BJ (cell line): ENCODE measurements around the gene FAM107B. TPM values are rescaled to one million over a fixed set of nuclear protein-coding genes. Genes with fewer than 3 reads are reported as not detected.

ENCODE experiments used
- CTCF ChIA-PET: fragments of 350-600 bp; formaldehyde crosslinking; extraction: SDS; loops from one replicate; lab custom pipeline; 2021; ENCODE audit warnings: antibody characterized with exemption, inconsistent platforms; lab: Yijun Ruan, JAX
- POLR2A ChIA-PET: fragments of 300-600 bp; sonication (Branson Sonifier 250); formaldehyde crosslinking; extraction: SDS; loops from one replicate; lab custom pipeline; 2021; ENCODE audit warnings: antibody characterized with exemption; lab: Charles Lee
- DNase-seq: peaks from one replicate; pipeline ENCODE4 v3.0.0-alpha.2; 2011; ENCODE audit warnings: low read depth
- H3K27me3 ChIP-seq: 2 replicates; pipeline ENCODE4 v1.6.0; 2011; ENCODE audit warnings: low read length; ENCODE audit not compliant: control insufficient read depth, insufficient read depth
- H3K36me3 ChIP-seq: 2 replicates; pipeline ENCODE4 v1.5.1; 2011; ENCODE audit warnings: low read length; ENCODE audit not compliant: control insufficient read depth, insufficient read depth
- H3K4me3 ChIP-seq: 2 replicates; pipeline ENCODE4 v1.5.1; 2011; ENCODE audit warnings: low read depth, mild to moderate bottlenecking, control low read depth, low read length
- CTCF ChIP-seq: IDR thresholded peaks from 2 replicates; pipeline ENCODE4 v1.5.1; 2011; ENCODE audit warnings: low read depth, mild to moderate bottlenecking, control low read depth, inconsistent platforms, low read length, moderate library complexity; ENCODE audit not compliant: insufficient read depth
- polyA plus RNA-seq: library from polyadenylated mRNA; depleted of rRNA; stranded (reverse); fragments of >200 nt; gene quantifications from 2 replicates; pipeline ENCODE4 v1.2.3, GENCODE V29; 2011

Gene FAM107B
- polyA plus RNA-seq, 1 experiment = 11.3 TPM

- H3K36me3 ChIP-seq = peaks cover 5% of the 10 kb centered on the region
- TF ChIP-seq CTCF = no peak
- no peak for DNase-seq
- POLR2A ChIA-PET = no interaction called here
- CTCF ChIA-PET = interaction anchor here (1.6 kb wide), 1 partner anchor 14 kb away, joined by 5 read pairs; no protein-coding TSS in a partner anchor
- no peaks in the 10 kb centered on the region for H3K27me3 ChIP-seq
- no peak overlapping the region for H3K4me3 ChIP-seq
Measured at GRCh38 chr10:14566498-14566897, 208.2 kb downstream of the FAM107B start.

GRCh38 chr10:14565199-14565598 is 209.5 kb downstream of the FAM107B start:
- no peak for TF ChIP-seq CTCF
- no peaks in the 10 kb centered on the region for H3K27me3 ChIP-seq
- DNase-seq = no peak
- H3K36me3 ChIP-seq = peaks cover 5% of the 10 kb centered on the region
- ChIA-PET POLR2A (no interaction called here), CTCF (interaction anchor here (0.6 to 1.5 kb wide), 3 partner anchors 9 to 68 kb away, joined by 3 read pairs; no protein-coding TSS in a partner anchor)
- H3K4me3 ChIP-seq = no peak overlapping the region

- no peak for TF ChIP-seq CTCF
- peaks cover 5% of the 10 kb centered on the region for H3K36me3 ChIP-seq
- ChIA-PET CTCF (interaction anchor here (1.1 to 1.5 kb wide), 2 partner anchors 10 to 14 kb away, joined by 3 read pairs; no protein-coding TSS in a partner anchor), POLR2A (no interaction called here)
- no peak for DNase-seq
- H3K4me3 ChIP-seq = no peak overlapping the region
- no peaks in the 10 kb centered on the region for H3K27me3 ChIP-seq
Measured at GRCh38 chr10:14564268-14564744, 210.4 kb downstream of the FAM107B start.

- no peak for DNase-seq
- ChIA-PET CTCF (no interaction called here), POLR2A (no interaction called here)
- Histone ChIP-seq H3K4me3 (no peak overlapping the region), H3K36me3 (peaks cover 5% of the 10 kb centered on the region), H3K27me3 (no peaks in the 10 kb centered on the region)
- no peak for TF ChIP-seq CTCF
Measured at GRCh38 chr10:14563359-14563940, 211.2 kb downstream of the FAM107B start.

GRCh38 chr10:14563076-14563336 is 211.7 kb downstream of the FAM107B start:
- H3K27me3 ChIP-seq = no peaks in the 10 kb centered on the region
- H3K36me3 ChIP-seq = peaks cover 4% of the 10 kb centered on the region
- ChIA-PET POLR2A (no interaction called here), CTCF (no interaction called here)
- no peak for DNase-seq
- no peak for TF ChIP-seq CTCF
- H3K4me3 ChIP-seq = no peak overlapping the region
